ENCODE data around the gene APPL1. TPM values are rescaled to one million over a fixed set of nuclear protein-coding genes. Genes with fewer than 3 reads are reported as not detected.
"Not testable (repeated sequence)": the region's sequence is repeated elsewhere in the genome, so short reads cannot be mapped to it uniquely, and the experiment has no call there.

The APPL1 gene
- total RNA-seq, 2 experiments from 2014 or later = 31.3 to 34.4 TPM

DNA sequence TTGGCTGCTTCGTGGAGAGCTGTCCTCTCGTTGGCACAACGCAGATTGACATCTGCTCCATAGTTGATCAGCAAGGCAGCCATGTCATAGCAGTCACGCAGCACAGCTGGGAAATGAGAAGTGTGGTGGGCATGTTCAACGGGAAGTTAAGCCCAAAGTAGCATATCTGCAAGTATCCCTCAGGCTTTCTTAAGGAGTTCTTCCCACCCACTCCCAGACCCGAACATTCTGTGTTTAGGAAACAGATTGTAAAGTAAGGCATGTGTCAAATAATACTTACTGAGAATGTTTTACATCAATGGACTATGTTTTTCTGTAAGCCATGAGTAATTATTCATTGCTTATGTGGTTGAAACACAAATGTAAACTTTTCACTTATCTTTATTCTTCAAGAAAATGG, 55.8 kb downstream of the APPL1 start:
- H3K4me1 Mint-ChIP-seq = peaks cover 7% of the 10 kb centered on the region
- no peak for ATAC-seq

DNA sequence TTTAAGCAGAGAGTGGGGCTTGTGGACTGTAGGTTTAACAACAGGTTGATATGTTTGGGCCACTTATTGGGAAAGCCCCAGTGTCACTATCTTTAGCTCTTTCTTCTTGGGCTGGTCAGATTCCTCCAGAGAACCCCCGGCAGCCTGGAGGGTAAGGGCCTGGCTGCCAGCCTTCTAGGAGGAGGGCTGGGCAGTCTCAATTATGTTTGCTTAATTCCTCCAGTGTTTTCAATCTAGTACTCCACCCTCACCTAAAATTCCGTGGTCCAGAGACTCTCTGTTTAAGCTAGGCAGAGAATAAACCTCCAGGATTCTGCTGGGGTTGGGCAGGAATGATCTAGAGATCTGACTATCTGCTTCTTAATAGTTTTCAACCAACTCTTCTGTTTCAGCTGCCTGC, 59.7 kb downstream of the APPL1 start:
- H3K4me1 Mint-ChIP-seq = peaks cover 5% of the 10 kb centered on the region
- H3K27ac Mint-ChIP-seq = no peak overlapping the region
- no peaks in the 10 kb centered on the region for H3K36me3 Mint-ChIP-seq
- no peak for DNase-seq
- CTCF ChIA-PET = interaction anchor here (1.3 kb wide), 1 partner anchor 118 kb away, joined by 3 read pairs; no protein-coding TSS in a partner anchor
- peaks cover 9% of the 10 kb centered on the region for H3K27me3 Mint-ChIP-seq
- H3K9me3 Mint-ChIP-seq (ENCODE audit: low read depth) = no peaks in the 10 kb centered on the region
- no peak for ATAC-seq
- no peak overlapping the region for H3K4me3 Mint-ChIP-seq

More for the DNA sequence above, 55.8 kb downstream of the APPL1 start:
- H3K4me3 Mint-ChIP-seq = no peak overlapping the region
- no peaks in the 10 kb centered on the region for H3K27me3 Mint-ChIP-seq
- peaks cover 3% of the 10 kb centered on the region for H3K36me3 Mint-ChIP-seq
- H3K9me3 Mint-ChIP-seq (ENCODE audit: low read depth) = no peaks in the 10 kb centered on the region
- CTCF ChIA-PET = no interaction called here
- no peak for DNase-seq
- no peak overlapping the region for H3K27ac Mint-ChIP-seq

DNA sequence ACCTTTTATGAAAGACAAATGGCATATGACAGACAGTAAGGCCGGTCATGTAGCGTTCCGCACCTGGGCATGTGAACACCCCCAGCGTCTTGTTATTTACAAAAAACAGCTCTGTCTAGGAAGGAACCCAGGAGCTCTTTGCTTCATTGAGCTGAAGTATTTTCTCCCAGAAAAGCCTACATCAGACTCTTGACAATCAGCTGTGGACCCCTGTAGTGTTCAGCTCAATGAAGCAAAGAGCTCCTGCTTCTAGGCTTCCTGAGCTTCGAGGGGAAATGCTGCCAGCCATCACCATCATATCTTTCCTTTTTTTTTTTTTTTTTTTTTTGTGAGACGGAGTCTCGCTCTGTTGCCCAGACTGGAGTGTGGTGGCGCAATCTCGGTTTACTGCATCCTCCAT, 60.9 kb downstream of the APPL1 start:
- CTCF ChIA-PET = interaction anchor here (0.6 kb wide), 1 partner anchor 740 kb away, joined by 3 read pairs; no protein-coding TSS in a partner anchor
- no peaks in the 10 kb centered on the region for H3K36me3 Mint-ChIP-seq

DNA sequence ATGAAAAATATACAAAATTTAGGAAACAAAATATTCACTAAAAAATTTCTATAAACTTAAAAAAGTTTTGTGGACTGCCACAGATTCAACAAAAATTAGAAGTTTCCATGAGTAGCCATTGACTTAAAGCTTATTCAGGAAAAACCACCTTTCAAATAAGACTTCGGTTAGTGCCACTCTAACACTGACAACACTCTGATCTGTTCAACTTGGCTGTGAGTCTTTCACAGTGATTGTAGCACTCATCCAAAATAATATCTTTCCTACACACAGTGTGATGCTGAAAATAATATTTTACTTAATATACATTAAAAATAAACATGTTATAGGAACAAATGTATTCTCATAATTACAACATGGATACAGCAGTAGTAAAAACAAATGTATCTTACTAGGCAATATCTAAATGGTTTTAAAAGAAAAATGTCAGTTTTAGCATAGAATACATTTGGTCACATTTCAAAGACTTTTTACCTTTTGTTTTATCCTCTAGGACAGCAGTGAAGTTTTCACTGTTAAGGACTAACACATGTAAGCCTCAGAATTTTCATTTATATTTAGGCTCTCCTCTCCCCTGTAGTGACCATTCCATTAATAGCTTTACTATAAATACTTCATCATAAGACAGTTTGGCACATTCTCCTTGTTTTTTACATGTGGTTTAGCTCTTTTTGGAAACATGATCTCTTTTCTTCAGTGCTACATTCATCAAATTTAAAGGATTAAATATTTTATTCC, 64.8 kb downstream of the APPL1 start, which contains the start of gene ASB14:
TSS of gene ASB14 (minus strand) at position 527 of the 738 bp plus-strand sequence. CDS start 652 bp downstream, outside the sequence.
- CTCF ChIA-PET = interaction anchor here (1.0 kb wide), 1 partner anchor 18 kb away, joined by 3 read pairs; no protein-coding TSS in a partner anchor
- Mint-ChIP-seq H3K27ac (no peak within 1 kb of the TSS), H3K4me1 (peaks cover 5% of the 10 kb centered on the region), H3K4me3 (no peak within 1 kb of the TSS), H3K9me3 (ENCODE audit: low read depth) (no peaks in the 10 kb centered on the region), H3K36me3 (no peaks in the 10 kb centered on the region), H3K27me3 (peaks cover 26% of the 10 kb centered on the region)
- ATAC-seq (no peak), DNase-seq (no peak)

More for the DNA sequence above, 60.9 kb downstream of the APPL1 start:
- DNase-seq (no peak), ATAC-seq (no peak)
- H3K27ac Mint-ChIP-seq = no peak overlapping the region
- no peak overlapping the region for H3K4me3 Mint-ChIP-seq
- no peaks in the 10 kb centered on the region for H3K9me3 Mint-ChIP-seq (ENCODE audit: low read depth)
- peaks cover 14% of the 10 kb centered on the region for H3K27me3 Mint-ChIP-seq
- H3K4me1 Mint-ChIP-seq = peaks cover 5% of the 10 kb centered on the region

DNA sequence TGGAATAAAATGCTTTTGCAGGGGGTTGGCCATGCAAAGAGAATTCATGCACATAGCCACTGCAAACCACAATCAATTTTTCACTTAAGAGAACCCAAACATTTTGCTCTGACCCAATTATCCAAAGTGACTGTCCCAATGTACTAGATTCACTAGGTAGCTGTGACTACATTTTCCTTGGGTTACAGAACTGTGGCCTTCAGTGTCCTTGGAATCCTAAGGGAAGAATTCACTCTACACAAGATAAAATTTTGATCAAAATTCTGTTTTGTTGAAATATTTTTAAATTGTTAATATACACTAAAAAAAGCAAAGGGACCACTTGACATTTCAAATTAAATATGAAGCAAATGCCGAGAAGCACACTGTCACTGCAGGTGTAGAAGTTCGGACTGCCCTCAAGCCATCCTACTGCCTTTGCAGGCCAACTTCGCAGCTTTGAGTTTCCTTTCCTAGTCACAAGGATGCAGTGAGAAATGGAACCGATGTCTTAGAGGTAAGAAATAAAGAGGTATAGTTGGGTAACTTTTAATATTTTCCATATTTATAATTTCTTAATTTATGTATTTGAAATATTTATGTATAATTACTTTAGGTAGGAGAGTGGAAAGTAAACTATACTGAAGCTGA, 65.5 kb downstream of the APPL1 start:
- Mint-ChIP-seq H3K9me3 (ENCODE audit: low read depth) (no peaks in the 10 kb centered on the region), H3K4me1 (peaks cover 5% of the 10 kb centered on the region), H3K4me3 (no peak overlapping the region), H3K27me3 (peaks cover 28% of the 10 kb centered on the region), H3K27ac (no peak overlapping the region), H3K36me3 (no peaks in the 10 kb centered on the region)
- no peak for DNase-seq
- CTCF ChIA-PET = interaction anchor here (1.0 kb wide), 1 partner anchor 19 kb away, joined by 3 read pairs; no protein-coding TSS in a partner anchor
- ATAC-seq = no peak

DNA sequence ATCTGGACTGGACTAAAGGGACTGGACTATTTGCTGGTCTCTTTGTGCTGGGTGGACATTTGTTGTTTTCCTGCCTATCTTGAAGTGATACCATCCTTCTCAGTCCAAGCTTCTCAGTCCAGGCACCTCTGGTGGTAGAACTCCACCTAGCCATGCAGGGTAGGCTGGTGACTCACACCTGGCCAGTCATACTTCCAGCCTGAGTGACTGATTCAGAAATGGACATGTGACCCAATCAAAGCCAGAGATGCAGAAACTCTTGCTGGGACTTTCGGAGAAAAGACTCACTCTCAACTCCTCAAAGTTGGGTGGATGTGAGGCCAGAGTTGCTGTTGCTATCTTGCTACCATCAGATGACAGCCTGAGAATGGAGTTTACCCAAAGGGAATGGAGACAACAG, 70.5 kb downstream of the APPL1 start:
- Mint-ChIP-seq H3K9me3 (ENCODE audit: low read depth) (no peaks in the 10 kb centered on the region), H3K27me3 (peaks cover 38% of the 10 kb centered on the region), H3K4me3 (no peak overlapping the region), H3K4me1 (no peaks in the 10 kb centered on the region), H3K27ac (no peak overlapping the region), H3K36me3 (no peaks in the 10 kb centered on the region)
- ATAC-seq (no peak), DNase-seq (no peak)
- CTCF ChIA-PET = no interaction called here

DNA sequence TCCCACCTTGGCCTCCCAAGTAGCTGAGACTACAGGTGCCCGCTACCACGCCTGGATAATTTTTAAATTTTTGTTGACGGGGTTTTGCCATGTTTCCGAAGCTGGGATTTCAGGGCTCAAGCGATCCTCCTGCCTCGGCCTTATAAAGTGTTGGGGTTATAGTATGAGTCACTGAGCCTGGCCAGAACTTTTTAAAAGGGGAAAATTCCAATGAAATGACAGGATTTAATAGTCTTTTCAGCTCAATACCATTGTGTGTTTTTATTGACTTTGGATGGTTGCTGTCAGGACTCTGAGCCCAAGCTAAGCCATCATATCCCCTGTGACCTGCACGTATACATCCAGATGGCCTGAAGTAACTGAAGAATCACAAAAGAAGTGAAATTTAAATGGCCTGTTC, 76.0 kb downstream of the APPL1 start:
- ATAC-seq; DNase-seq; H3K27ac Mint-ChIP-seq; H3K4me3 Mint-ChIP-seq; H3K9me3 Mint-ChIP-seq (ENCODE audit: low read depth); H3K4me1 Mint-ChIP-seq; CTCF ChIA-PET; H3K36me3 Mint-ChIP-seq: not testable (repeated sequence)
- H3K27me3 Mint-ChIP-seq = peaks cover 27% of the 10 kb centered on the region

DNA sequence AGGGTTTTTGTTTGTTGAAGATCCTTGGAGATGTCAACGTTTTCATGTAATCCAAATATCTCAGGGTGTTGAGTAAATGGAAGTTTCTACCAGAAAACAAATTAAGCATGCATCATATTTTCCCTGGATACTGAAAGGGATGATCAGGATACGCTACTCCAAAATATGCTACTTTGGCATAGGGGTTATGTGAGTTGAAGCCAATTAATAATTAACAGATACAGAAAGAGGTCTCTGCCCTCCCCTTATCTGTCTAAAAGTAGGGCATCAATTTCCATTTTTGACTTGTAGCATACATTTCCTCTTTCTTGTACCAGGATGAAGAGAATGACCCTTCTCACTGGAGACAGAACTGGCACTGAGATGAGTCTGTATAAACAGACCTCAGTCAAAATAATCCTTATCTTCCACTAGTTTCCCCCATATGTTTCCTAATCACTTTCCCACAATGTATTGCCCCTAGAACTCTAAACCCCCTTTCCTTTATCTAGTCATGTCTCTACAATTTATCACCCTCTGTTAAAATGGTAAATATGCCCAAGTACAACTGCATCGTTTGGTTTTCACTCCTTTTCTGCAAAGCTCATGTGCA, 82.3 kb downstream of the APPL1 start:
- Mint-ChIP-seq H3K9me3 (ENCODE audit: low read depth) (no peaks in the 10 kb centered on the region), H3K4me1 (no peaks in the 10 kb centered on the region), H3K4me3 (no peak overlapping the region), H3K27me3 (peaks cover 8% of the 10 kb centered on the region), H3K27ac (no peak overlapping the region), H3K36me3 (no peaks in the 10 kb centered on the region)
- CTCF ChIA-PET = no interaction called here
- DNase-seq (no peak), ATAC-seq (no peak)

DNA sequence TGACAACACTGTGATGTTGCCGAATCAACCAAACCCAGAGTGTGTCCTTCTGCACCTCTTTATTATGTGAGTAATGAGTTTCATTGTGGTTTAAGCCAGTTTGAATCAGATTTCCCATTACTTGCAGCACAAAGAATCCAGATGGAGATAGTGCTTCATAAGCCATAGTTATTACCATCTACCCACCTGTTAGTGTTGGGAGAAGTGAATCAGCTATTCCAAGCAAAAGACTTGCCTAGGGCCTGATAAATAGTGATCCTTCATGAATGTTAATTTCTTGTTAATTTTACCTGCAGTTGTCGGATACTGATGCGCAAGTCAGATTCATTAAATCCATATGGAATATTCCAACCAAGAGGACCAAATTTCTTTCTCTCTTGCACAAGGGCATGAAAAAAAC, 86.7 kb downstream of the APPL1 start:
- no peak for ATAC-seq
- no peak for DNase-seq
- no peaks in the 10 kb centered on the region for H3K4me1 Mint-ChIP-seq
- no peak overlapping the region for H3K4me3 Mint-ChIP-seq
- no peaks in the 10 kb centered on the region for H3K9me3 Mint-ChIP-seq (ENCODE audit: low read depth)
- H3K36me3 Mint-ChIP-seq = no peaks in the 10 kb centered on the region
- H3K27ac Mint-ChIP-seq = no peak overlapping the region
- peaks cover 32% of the 10 kb centered on the region for H3K27me3 Mint-ChIP-seq
- CTCF ChIA-PET = no interaction called here

Other genes starting within 250 kb of the APPL1 start
- gene SPATA12, start 167.1 kb upstream of the APPL1 start, total RNA-seq = not detected
- gene IL17RD, start 62.4 kb upstream of the APPL1 start, total RNA-seq = under 1 TPM in 1 of 2 experiments, not detected in 1; 0.02 TPM
- under 1 TPM; 0.42 to 0.47 TPM for gene HESX1, start 27.8 kb upstream of the APPL1 start, total RNA-seq
- not detected for gene ASB14, start 65.0 kb downstream of the APPL1 start, total RNA-seq

Measured in activated CD8-positive, alpha-beta memory T cell treated with anti-CD3 and anti-CD28 coated beads, Interleukin-2, amount 10 ng/mL, durations not matched to agents 7 days and 5 days (primary cell).